Endothelial cell of umbilical vein (primary cell): ENCODE data around the gene SCGB3A1.

ENCODE experiments used
- EZH2 ChIP-seq: IDR thresholded peaks from 2 replicates; pipeline ENCODE4 v1.6.1; 2012; ENCODE audit warnings: borderline replicate concordance, low read depth, mild to moderate bottlenecking, moderate library complexity, low read length, inconsistent platforms; ENCODE audit not compliant: severe bottlenecking
- FOS ChIP-seq: IDR thresholded peaks from 2 replicates; pipeline ENCODE4 v1.6.1; 2011; ENCODE audit warnings: mild to moderate bottlenecking, low read length, moderate library complexity, borderline replicate concordance; ENCODE audit not compliant: insufficient read depth
- GATA2 ChIP-seq: IDR thresholded peaks from 2 replicates; pipeline ENCODE4 v1.7.0; 2011; ENCODE audit warnings: low read depth, mild to moderate bottlenecking, moderate library complexity, mixed read lengths, low read length; ENCODE audit not compliant: insufficient read length, insufficient read depth
- JUN ChIP-seq: IDR thresholded peaks from 2 replicates; pipeline ENCODE4 v1.6.1; 2011; ENCODE audit warnings: borderline replicate concordance, low read depth; ENCODE audit not compliant: insufficient read length, insufficient read depth
- MAX ChIP-seq: IDR thresholded peaks from 2 replicates; pipeline ENCODE4 v1.6.1; 2011; ENCODE audit not compliant: insufficient read depth, insufficient read length
- POLR2A ChIP-seq: IDR thresholded peaks from 2 replicates; pipeline ENCODE4 v1.6.1; 2012; ENCODE audit warnings: low read depth, mild to moderate bottlenecking, control low read depth, low read length
- TF ChIP-seq, protein P1 (sequence below), 2 donors: IDR thresholded peaks; 1 replicate in 1 of 2; 2 replicates in 1 of 2; pipeline ENCODE4 v1.5.1; 2011; ENCODE audit warnings: low read length in 2 of 2, mild to moderate bottlenecking in 2 of 2, moderate library complexity in 2 of 2, control low read depth in 1 of 2, inconsistent platforms in 1 of 2, low read depth in 1 of 2; ENCODE audit not compliant: insufficient read depth in 1 of 2; ENCODE audit errors: extremely low read depth in 1 of 2

GRCh38 chr5:180599590-180599914 is 8.3 kb upstream of the SCGB3A1 start:
- TF ChIP-seq, protein P1, sequence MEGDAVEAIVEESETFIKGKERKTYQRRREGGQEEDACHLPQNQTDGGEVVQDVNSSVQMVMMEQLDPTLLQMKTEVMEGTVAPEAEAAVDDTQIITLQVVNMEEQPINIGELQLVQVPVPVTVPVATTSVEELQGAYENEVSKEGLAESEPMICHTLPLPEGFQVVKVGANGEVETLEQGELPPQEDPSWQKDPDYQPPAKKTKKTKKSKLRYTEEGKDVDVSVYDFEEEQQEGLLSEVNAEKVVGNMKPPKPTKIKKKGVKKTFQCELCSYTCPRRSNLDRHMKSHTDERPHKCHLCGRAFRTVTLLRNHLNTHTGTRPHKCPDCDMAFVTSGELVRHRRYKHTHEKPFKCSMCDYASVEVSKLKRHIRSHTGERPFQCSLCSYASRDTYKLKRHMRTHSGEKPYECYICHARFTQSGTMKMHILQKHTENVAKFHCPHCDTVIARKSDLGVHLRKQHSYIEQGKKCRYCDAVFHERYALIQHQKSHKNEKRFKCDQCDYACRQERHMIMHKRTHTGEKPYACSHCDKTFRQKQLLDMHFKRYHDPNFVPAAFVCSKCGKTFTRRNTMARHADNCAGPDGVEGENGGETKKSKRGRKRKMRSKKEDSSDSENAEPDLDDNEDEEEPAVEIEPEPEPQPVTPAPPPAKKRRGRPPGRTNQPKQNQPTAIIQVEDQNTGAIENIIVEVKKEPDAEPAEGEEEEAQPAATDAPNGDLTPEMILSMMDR (IDR thresholded peaks at IDR 0.05; ENCODE audit: extremely low read depth in 1 of 2, insufficient read depth in 1 of 2, low read depth in 1 of 2, low read length in 2 of 2) = no peak
- TF ChIP-seq POLR2A (no peak), GATA2 (no peak), MAX (no peak), EZH2 (no peak), JUN (no peak), FOS (no peak)
